A673 (cell line): Measurements from ENCODE around the gene ZNF444. TPM values are rescaled to one million over a fixed set of nuclear protein-coding genes. Genes with fewer than 3 reads are reported as not detected.

Experiments used
- BruUV-seq: library from RNA; stranded (reverse); fragments of 400-500 nt; replicated peaks from 2 replicates; lab custom pipeline; 2021; lab: Mats Ljungman, UMichigan
- CTCF ChIA-PET: fragments of 300-600 bp; sonication (Branson Sonifier 250); formaldehyde crosslinking; loops from one replicate; lab custom pipeline; 2022; ENCODE audit warnings: antibody characterized with exemption; lab: Charles Lee
- POLR2A ChIA-PET: fragments of 300-600 bp; sonication (Branson Sonifier 250); formaldehyde crosslinking; loops from one replicate; lab custom pipeline; 2022; ENCODE audit warnings: antibody characterized with exemption; ENCODE audit not compliant: low non-redundant PET; lab: Charles Lee
- DNase-seq: peaks from one replicate; pipeline ENCODE4 v3.0.0-alpha.2; 2015; ENCODE audit warnings: low spot score
- H3K27ac ChIP-seq: fragments of 200-600 bp; sonication (generic); 2 replicates; pipeline ENCODE4 v1.5.1; 2016; ENCODE audit warnings: mixed run types, low read depth, mild to moderate bottlenecking, mixed read lengths, antibody characterized with exemption, low read length; ENCODE audit not compliant: poor library complexity, severe bottlenecking
- H3K27me3 ChIP-seq: fragments of 200-600 bp; sonication (generic); replicated peaks from 2 replicates; pipeline ENCODE4 v1.6.1; 2017; ENCODE audit warnings: mixed run types, low read depth, mild to moderate bottlenecking, mixed read lengths, antibody characterized with exemption, low read length; ENCODE audit not compliant: insufficient read depth, poor library complexity
- H3K36me3 ChIP-seq: fragments of 200-600 bp; sonication (generic); 2 replicates; pipeline ENCODE4 v1.6.1; 2016; ENCODE audit warnings: mixed run types, mild to moderate bottlenecking, mixed read lengths, antibody characterized with exemption, low read length; ENCODE audit not compliant: insufficient read depth, poor library complexity, severe bottlenecking
- H3K4me1 ChIP-seq: fragments of 200-600 bp; sonication (generic); 2 replicates; pipeline ENCODE4 v1.6.1; 2017; ENCODE audit warnings: mixed run types, mild to moderate bottlenecking, mixed read lengths, antibody characterized with exemption, low read length; ENCODE audit not compliant: insufficient read depth, poor library complexity, severe bottlenecking
- H3K4me3 ChIP-seq: fragments of 200-600 bp; sonication (generic); 2 replicates; pipeline ENCODE4 v1.5.1; 2016; ENCODE audit warnings: low read depth, mixed run types, mild to moderate bottlenecking, mixed read lengths, low read length; ENCODE audit not compliant: poor library complexity, severe bottlenecking
- H3K9me3 ChIP-seq: fragments of 200-600 bp; sonication (generic); 2 replicates; pipeline ENCODE4 v1.6.1; 2016; ENCODE audit warnings: mixed run types, low read depth, mild to moderate bottlenecking, mixed read lengths, antibody characterized with exemption, low read length; ENCODE audit not compliant: poor library complexity, severe bottlenecking
- EZH2 ChIP-seq: fragments of 200-600 bp; sonication (generic); IDR thresholded peaks from 2 replicates; pipeline ENCODE4 v1.6.1; 2017; ENCODE audit warnings: borderline replicate concordance, low read depth, mild to moderate bottlenecking, mixed read lengths, antibody characterized with exemption, low read length; ENCODE audit not compliant: poor library complexity, severe bottlenecking
- intact Hi-C: fragments of 100-400 bp; cut with micrococcal nuclease; formaldehyde crosslinking; loops from one replicate; pipeline ENCODE4 v1.10.0; 2022; ENCODE audit not compliant: unreplicated experiment
- total RNA-seq: library from RNA; stranded (reverse); gene quantifications from 2 replicates; pipeline ENCODE4 v1.2.3, GENCODE V29; 2021
- TF ChIP-seq, protein P1 (sequence below): fragments of 300-800, 200-600 bp; sonication (generic); conservative IDR thresholded peaks from 2 replicates; pipeline ENCODE4 v1.5.1; 2017; ENCODE audit warnings: low read depth, mild to moderate bottlenecking, antibody characterized with exemption, low read length, moderate library complexity, mixed read lengths

Gene ZNF444
- total RNA-seq, 1 experiment from 2014 or later, result 45.3 TPM

DNA sequence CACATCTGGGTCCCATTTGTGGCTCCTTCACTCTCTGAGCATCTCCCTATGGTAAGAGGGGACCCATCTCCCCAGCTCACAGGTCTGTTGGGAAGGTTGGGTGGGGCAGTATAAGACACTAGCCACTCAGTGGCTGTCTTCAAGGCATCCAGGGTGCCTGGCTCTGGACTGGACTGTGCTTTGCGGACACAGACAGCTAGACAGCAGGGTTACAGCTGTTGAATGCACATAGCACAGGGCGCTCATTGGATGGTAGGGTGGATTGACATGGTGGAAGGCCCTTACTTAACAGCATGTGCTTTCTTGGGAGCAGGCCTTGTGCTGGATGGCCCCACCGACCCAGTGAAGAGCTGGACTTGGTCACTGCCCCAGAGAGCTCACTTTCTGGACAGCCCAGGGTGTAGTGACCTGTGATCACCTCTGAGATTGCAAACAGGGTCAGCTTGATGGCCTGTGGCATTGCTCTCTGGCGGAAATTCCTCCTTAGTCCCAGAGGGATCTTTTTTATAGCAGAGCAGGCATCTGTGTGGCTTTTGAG, 1.9 kb downstream of the ZNF444 start:
- DNase-seq, result no peak
- CTCF ChIA-PET, result no interaction called here
- peak overlapping the region; percentile 34 for H3K27ac ChIP-seq
- H3K4me3 ChIP-seq, result no peak overlapping the region
- intact Hi-C loops, result no loop called here
- H3K9me3 ChIP-seq, result no peaks in the 10 kb centered on the region
- BruUV-seq, result no TSS peak
- POLR2A ChIA-PET, result no interaction called here
- H3K36me3 ChIP-seq, result peaks cover 4% of the 10 kb centered on the region
- H3K4me1 ChIP-seq, result peaks cover 6% of the 10 kb centered on the region
- H3K27me3 ChIP-seq, result no peaks in the 10 kb centered on the region
- TF ChIP-seq, protein P1, sequence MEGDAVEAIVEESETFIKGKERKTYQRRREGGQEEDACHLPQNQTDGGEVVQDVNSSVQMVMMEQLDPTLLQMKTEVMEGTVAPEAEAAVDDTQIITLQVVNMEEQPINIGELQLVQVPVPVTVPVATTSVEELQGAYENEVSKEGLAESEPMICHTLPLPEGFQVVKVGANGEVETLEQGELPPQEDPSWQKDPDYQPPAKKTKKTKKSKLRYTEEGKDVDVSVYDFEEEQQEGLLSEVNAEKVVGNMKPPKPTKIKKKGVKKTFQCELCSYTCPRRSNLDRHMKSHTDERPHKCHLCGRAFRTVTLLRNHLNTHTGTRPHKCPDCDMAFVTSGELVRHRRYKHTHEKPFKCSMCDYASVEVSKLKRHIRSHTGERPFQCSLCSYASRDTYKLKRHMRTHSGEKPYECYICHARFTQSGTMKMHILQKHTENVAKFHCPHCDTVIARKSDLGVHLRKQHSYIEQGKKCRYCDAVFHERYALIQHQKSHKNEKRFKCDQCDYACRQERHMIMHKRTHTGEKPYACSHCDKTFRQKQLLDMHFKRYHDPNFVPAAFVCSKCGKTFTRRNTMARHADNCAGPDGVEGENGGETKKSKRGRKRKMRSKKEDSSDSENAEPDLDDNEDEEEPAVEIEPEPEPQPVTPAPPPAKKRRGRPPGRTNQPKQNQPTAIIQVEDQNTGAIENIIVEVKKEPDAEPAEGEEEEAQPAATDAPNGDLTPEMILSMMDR, result no peak
- no peak for TF ChIP-seq EZH2

DNA sequence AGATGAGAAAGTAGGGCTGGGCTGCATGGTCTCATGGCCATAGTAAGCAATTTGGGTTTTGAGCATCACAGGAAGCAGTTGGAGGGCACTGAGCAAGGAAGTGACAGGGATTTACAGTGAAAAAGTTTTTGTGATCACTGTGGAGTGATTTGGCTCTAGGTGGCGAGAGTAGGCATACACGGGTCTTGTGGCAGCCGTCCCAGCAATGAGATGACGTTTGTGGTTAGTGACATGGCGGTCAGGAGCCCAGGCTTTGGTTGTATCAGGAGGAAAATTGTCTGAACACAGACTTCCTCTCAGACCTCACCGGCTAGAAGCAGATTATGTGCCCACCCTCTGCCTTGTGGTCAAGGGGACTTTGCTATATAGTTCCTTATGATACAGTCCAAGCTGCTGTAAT, 3.3 kb downstream of the ZNF444 start:
- H3K9me3 ChIP-seq, result no peaks in the 10 kb centered on the region
- H3K27me3 ChIP-seq, result no peaks in the 10 kb centered on the region
- peaks cover 6% of the 10 kb centered on the region for H3K4me1 ChIP-seq
- CTCF ChIA-PET, result no interaction called here
- no TSS peak for BruUV-seq
- H3K27ac ChIP-seq, result no peak overlapping the region
- H3K4me3 ChIP-seq, result no peak overlapping the region
- peaks cover 4% of the 10 kb centered on the region for H3K36me3 ChIP-seq
- no peak for DNase-seq
- TF ChIP-seq, protein P1, result no peak
- no peak for TF ChIP-seq EZH2
- intact Hi-C loops, result no loop called here
- POLR2A ChIA-PET, result no interaction called here

DNA sequence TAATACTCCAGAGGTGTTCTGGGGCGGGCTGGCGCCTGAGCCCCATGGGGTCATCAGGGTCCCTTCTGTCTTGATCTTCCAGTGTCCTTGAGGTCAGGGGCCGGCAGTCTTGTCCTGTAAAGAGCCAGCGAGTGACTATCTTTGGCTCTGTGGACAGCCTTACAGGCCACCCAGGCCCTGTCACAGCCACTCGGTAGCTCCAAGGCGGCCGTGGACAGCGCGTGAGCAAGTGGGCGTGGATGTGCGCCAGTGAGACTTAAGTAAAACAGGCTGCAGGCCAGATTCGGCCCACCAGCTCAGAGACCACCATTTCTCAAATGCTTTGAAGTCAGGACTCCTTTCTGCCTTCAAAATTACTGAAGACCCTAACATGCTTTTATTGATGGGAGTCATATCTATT, 3.7 kb downstream of the ZNF444 start:
- no peaks in the 10 kb centered on the region for H3K27me3 ChIP-seq
- intact Hi-C loops, result no loop called here
- H3K4me3 ChIP-seq, result no peak overlapping the region
- ChIA-PET CTCF (no interaction called here), POLR2A (no interaction called here)
- no peak overlapping the region for H3K27ac ChIP-seq
- no peak for DNase-seq
- H3K36me3 ChIP-seq, result peaks cover 4% of the 10 kb centered on the region
- no TSS peak for BruUV-seq
- TF ChIP-seq EZH2, result no peak
- TF ChIP-seq, protein P1, result no peak
- peaks cover 4% of the 10 kb centered on the region for H3K4me1 ChIP-seq
- no peaks in the 10 kb centered on the region for H3K9me3 ChIP-seq
